OCI-LY1 (cell line): Measurements from ENCODE around the gene MAGI1.

Experiments used
- H2AFZ ChIP-seq: fragments of 200-600 bp; sonication (generic), shearing (Covaris generic); 2 replicates; pipeline ENCODE4 v1.6.0; 2014; ENCODE audit warnings: antibody characterized with exemption, mild to moderate bottlenecking, low read length
- H3F3A ChIP-seq: fragments of 200-600 bp; sonication (generic), shearing (Covaris generic); 2 replicates; pipeline ENCODE4 v1.6.0; 2014; ENCODE audit warnings: mild to moderate bottlenecking, antibody characterized with exemption, low read length, moderate library complexity; ENCODE audit not compliant: insufficient read depth
- H3K27ac ChIP-seq: fragments of 200-600 bp; sonication (generic); 2 replicates; pipeline ENCODE4 v1.5.1; 2014; ENCODE audit warnings: low read length, mixed run types, mild to moderate bottlenecking, low read depth; ENCODE audit not compliant: poor library complexity, severe bottlenecking
- H3K27me3 ChIP-seq: fragments of 200-600 bp; sonication (generic); 2 replicates; pipeline ENCODE4 v1.6.0; 2014; ENCODE audit warnings: antibody characterized with exemption, mild to moderate bottlenecking, low read length, moderate library complexity; ENCODE audit not compliant: insufficient read depth
- H3K36me3 ChIP-seq: fragments of 200-600 bp; sonication (generic); 2 replicates; pipeline ENCODE4 v1.6.1; 2014; ENCODE audit warnings: mild to moderate bottlenecking, antibody characterized with exemption, low read length, moderate library complexity, mixed read lengths; ENCODE audit not compliant: insufficient read depth
- H3K4me1 ChIP-seq: fragments of 200-600 bp; sonication (generic); 2 replicates; pipeline ENCODE4 v1.5.1; 2014; ENCODE audit warnings: mild to moderate bottlenecking, low read length, moderate library complexity; ENCODE audit not compliant: insufficient read depth, severe bottlenecking
- H3K4me2 ChIP-seq: fragments of 200-600 bp; sonication (generic), shearing (Covaris generic); 2 replicates; pipeline ENCODE4 v1.6.1; 2014; ENCODE audit warnings: low read length
- H3K4me3 ChIP-seq: fragments of 200-600 bp; sonication (generic); 2 replicates; pipeline ENCODE4 v1.5.1; 2014; ENCODE audit warnings: low read length, low read depth, mild to moderate bottlenecking, mixed read lengths; ENCODE audit not compliant: poor library complexity, severe bottlenecking
- H3K79me2 ChIP-seq: fragments of 200-600 bp; shearing (Covaris generic); 2 replicates; pipeline ENCODE4 v1.6.1; 2016; ENCODE audit warnings: mixed run types, low read length, mixed read lengths; ENCODE audit not compliant: insufficient read depth
- H3K9ac ChIP-seq: fragments of 200-600 bp; sonication (generic), shearing (Covaris generic); 2 replicates; pipeline ENCODE4 v1.6.1; 2014; ENCODE audit warnings: mild to moderate bottlenecking, low read length, mixed read lengths
- H3K9me2 ChIP-seq: fragments of 200-600 bp; sonication (generic), shearing (Covaris generic); 2 replicates; pipeline ENCODE4 v1.6.1; 2014; ENCODE audit warnings: low read depth, mild to moderate bottlenecking, low read length, mixed read lengths
- H3K9me3 ChIP-seq: fragments of 200-600 bp; shearing (Covaris generic); 2 replicates; pipeline ENCODE4 v1.6.1; 2014; ENCODE audit warnings: low read length, mixed read lengths
- H4K20me1 ChIP-seq: fragments of 200-600 bp; sonication (generic), shearing (Covaris generic); 2 replicates; pipeline ENCODE4 v1.6.0; 2016; ENCODE audit warnings: mild to moderate bottlenecking, low read length; ENCODE audit not compliant: insufficient read depth
- EZH2 ChIP-seq: fragments of 200-600 bp; sonication (generic), shearing (Covaris generic); IDR thresholded peaks from 2 replicates; pipeline ENCODE4 v1.8.0; 2017; ENCODE audit warnings: borderline replicate concordance, mixed run types, mild to moderate bottlenecking, antibody characterized with exemption, low read length, moderate library complexity, mixed read lengths
- TF ChIP-seq, protein P1 (sequence below): fragments of 200-600 bp; sonication (generic), shearing (Covaris generic); IDR thresholded peaks from 2 replicates; pipeline ENCODE4 v1.5.1; 2017; ENCODE audit warnings: mild to moderate bottlenecking, antibody characterized with exemption, low read length, moderate library complexity, mixed read lengths

MAGI1 gene

GRCh38 chr3:65535260-65535659, 503.5 kb downstream of the MAGI1 start:
- Histone ChIP-seq H3K27ac (no peak overlapping the region), H3K36me3 (no peaks in the 10 kb centered on the region), H3K9me3 (no peaks in the 10 kb centered on the region), H3K4me1 (no peaks in the 10 kb centered on the region), H3K9ac (no peak overlapping the region), H3K4me2 (no peak overlapping the region), H3K4me3 (no peak overlapping the region), H2AFZ (no peak overlapping the region), H3K79me2 (no peaks in the 10 kb centered on the region), H4K20me1 (no peaks in the 10 kb centered on the region), H3K9me2 (no peaks in the 10 kb centered on the region), H3K27me3 (no peaks in the 10 kb centered on the region), H3F3A (no peaks in the 10 kb centered on the region)
- TF ChIP-seq, protein P1, sequence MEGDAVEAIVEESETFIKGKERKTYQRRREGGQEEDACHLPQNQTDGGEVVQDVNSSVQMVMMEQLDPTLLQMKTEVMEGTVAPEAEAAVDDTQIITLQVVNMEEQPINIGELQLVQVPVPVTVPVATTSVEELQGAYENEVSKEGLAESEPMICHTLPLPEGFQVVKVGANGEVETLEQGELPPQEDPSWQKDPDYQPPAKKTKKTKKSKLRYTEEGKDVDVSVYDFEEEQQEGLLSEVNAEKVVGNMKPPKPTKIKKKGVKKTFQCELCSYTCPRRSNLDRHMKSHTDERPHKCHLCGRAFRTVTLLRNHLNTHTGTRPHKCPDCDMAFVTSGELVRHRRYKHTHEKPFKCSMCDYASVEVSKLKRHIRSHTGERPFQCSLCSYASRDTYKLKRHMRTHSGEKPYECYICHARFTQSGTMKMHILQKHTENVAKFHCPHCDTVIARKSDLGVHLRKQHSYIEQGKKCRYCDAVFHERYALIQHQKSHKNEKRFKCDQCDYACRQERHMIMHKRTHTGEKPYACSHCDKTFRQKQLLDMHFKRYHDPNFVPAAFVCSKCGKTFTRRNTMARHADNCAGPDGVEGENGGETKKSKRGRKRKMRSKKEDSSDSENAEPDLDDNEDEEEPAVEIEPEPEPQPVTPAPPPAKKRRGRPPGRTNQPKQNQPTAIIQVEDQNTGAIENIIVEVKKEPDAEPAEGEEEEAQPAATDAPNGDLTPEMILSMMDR = no peak
- no peak for TF ChIP-seq EZH2

DNA sequence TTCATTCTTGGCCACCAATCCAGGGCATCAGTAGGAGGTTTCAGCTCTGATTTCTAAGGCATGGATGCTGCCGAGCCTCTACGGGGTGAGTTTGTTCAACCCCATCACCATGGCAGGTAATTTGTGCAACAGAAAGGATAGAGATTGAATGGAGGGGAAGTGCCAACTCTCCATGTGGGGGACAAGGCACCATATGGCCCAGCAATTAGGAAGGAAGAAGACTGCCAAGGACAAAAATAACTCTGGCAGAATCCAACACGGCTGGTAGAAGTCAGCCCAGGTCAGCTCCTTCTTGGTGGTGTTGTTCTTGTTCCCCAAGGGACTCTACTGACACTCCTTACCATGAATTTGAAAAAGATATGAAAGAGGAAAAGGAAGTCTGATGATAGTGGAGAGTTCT, 503.9 kb downstream of the MAGI1 start:
- no peaks in the 10 kb centered on the region for H3K27me3 ChIP-seq
- no peaks in the 10 kb centered on the region for H3K4me1 ChIP-seq
- H3F3A ChIP-seq = no peaks in the 10 kb centered on the region
- no peak overlapping the region for H3K9ac ChIP-seq
- no peak overlapping the region for H3K4me2 ChIP-seq
- no peak overlapping the region for H3K4me3 ChIP-seq
- no peaks in the 10 kb centered on the region for H4K20me1 ChIP-seq
- no peak overlapping the region for H3K27ac ChIP-seq
- TF ChIP-seq, protein P1 = no peak
- H3K9me3 ChIP-seq = no peaks in the 10 kb centered on the region
- no peaks in the 10 kb centered on the region for H3K36me3 ChIP-seq
- no peaks in the 10 kb centered on the region for H3K9me2 ChIP-seq
- no peak overlapping the region for H2AFZ ChIP-seq
- H3K79me2 ChIP-seq = no peaks in the 10 kb centered on the region

GRCh38 chr3:65532749-65533148, 506.0 kb downstream of the MAGI1 start:
- H3K9ac ChIP-seq = no peak overlapping the region
- no peak overlapping the region for H3K27ac ChIP-seq
- no peaks in the 10 kb centered on the region for H3K36me3 ChIP-seq
- H3K79me2 ChIP-seq = no peaks in the 10 kb centered on the region
- no peaks in the 10 kb centered on the region for H3K27me3 ChIP-seq
- no peak for TF ChIP-seq EZH2
- TF ChIP-seq, protein P1 = no peak
- no peaks in the 10 kb centered on the region for H3K4me1 ChIP-seq
- no peak overlapping the region for H3K4me2 ChIP-seq
- no peaks in the 10 kb centered on the region for H3F3A ChIP-seq
- no peak overlapping the region for H3K4me3 ChIP-seq
- no peak overlapping the region for H2AFZ ChIP-seq
- H4K20me1 ChIP-seq = no peaks in the 10 kb centered on the region
- H3K9me2 ChIP-seq = no peaks in the 10 kb centered on the region
- H3K9me3 ChIP-seq = no peaks in the 10 kb centered on the region
